ENCODE results near the gene MEF2A.

Gene MEF2A

GRCh38 chr15:99708563-99708962 lies 142.8 kb downstream of the MEF2A start:
- DNase-seq, result no peak

DNA sequence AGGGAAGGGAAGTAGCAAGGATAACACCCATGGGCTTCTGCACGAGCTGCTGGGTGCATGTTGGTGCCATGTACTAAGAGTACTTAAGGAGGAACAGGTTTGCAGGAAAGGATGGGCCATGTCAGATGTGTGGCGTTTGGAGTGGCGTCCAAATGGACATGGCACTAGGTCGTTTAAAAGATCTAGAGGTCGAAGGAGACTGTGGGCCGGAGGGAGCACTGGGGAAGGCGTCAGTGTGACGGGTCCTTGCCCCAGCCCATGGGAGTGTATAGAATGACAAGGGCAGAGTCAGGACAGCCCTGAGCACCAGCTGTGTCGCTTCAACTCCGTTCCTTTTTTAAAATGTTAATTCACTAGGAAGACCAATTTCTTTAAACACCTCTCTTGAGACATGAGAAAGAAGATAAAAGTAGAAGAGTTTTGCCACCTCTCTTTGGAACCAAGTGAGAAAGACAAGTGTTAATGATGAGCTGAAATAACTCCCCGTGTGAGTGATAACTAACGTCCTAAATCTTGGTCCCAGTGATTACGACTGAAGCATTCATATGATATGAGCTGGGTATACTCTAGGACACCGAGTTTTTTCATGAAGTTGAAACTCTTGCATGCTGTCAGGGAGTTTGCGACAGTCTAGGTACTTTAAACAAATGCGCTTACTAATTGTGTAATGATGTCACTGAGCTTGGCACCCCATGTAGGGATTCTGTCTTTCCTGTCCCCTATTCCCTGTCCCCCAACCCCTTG lies 143.6 kb downstream of the MEF2A start:
- DNase-seq, result no peak

DNA sequence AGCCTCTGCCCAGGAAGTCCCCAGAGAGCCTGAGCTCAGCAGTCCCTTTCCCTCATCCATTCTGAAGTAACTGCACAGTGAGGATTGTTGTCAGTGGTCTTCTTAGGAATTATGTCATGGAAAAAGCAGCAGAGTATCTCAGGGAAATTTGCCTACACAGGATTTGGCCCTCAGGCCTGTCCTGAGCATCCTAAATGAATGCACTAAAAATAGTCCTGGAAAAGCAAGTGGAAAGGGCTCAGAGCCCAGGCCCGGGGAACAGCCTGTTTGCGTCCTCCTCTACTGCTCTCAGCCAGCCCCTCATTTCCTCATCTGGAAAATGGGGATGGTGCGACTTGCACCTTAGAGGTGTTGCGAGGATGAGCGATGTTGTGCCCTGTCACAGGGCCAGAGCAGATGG lies 145.8 kb downstream of the MEF2A start:
- no peak for DNase-seq

- no peak for DNase-seq
Measured at GRCh38 chr15:99712415-99712814, 146.6 kb downstream of the MEF2A start.

DNA sequence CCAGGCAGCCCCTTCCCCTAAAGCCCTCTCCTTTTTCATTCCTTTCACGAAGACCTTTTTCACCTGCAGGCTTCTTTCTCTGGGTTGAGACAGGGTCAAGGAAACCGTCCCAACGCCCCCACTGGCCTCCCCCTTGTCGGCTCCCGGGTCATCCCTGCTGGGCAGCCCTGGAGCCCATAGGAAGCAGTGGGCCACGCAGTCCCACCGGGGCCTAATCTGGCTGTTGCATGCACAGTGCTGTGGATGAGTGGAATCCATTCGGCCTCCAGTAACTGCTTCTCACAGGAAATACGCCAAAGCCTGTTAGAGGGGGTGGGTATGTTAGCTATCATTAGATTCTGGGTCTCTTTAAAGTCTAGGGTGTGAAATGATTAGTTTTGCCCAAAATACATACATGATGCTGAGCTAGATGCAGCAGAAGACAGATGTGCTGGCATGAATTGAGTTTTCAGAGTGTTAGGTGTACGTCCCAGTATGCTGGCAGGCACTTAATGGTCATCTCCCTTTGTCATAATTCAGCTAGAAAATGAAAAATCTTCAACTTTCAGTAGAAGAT lies 150.8 kb downstream of the MEF2A start:
- no peak for DNase-seq

DNA sequence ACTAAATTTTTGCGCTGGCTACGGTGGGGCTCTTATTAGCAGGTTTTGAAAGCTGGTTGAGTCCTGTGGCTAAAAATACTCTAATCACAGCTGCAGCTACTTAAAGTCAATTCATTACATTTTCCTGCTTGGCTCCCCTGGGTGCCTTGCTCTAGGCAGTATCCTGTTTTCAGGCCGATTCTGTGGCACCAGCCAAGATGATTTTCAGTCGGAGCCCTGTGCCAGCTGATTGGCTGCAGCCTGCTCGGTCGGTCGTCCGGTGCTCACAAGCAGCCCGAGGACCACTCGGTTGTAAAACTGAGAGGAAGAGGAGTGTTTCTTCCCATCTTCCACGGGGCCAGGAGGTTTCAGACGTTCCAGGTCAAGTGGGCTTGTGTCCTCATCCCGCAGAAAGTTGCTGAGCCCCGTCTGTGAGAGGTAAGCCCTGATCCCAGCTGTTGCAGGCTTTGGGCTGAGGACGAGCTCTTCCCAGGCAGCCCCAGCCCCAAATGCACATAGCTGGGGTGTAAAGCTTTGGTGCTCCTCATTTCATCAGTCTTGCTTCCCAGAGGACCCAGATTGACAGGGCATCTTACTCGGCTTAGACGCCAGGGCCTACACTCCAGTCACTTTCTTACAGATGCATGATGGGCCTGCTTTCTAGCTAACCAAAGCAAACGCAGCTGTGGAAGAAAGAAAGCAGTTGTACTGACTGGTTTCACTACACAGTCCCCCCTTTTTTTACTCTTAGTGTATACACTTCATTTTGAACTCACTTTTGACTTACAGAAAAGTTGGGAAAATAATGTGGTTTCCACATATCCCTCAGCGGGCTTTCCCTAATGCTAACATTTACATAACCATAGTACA lies 151.6 kb downstream of the MEF2A start:
- DNase-seq, result no peak

DNA sequence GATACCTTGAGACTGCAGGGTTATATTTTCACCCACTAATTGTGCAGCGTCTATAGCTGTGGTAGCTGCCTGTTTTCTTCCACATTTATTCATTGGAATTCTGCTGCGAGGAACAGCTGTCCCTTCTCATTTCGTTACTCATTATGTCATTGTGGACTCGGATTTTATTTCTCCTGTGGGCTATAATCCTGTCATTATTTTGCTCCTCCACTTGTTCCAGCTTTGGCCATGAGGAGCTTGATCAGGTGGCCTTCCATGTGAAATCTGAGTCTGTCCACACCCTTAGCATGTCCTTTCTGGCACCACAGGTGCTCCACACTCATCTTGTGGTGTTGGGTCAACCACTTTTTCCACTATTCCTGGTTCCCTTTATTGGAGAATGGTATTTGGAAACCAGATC lies 152.6 kb downstream of the MEF2A start:
- no peak for DNase-seq

DNA sequence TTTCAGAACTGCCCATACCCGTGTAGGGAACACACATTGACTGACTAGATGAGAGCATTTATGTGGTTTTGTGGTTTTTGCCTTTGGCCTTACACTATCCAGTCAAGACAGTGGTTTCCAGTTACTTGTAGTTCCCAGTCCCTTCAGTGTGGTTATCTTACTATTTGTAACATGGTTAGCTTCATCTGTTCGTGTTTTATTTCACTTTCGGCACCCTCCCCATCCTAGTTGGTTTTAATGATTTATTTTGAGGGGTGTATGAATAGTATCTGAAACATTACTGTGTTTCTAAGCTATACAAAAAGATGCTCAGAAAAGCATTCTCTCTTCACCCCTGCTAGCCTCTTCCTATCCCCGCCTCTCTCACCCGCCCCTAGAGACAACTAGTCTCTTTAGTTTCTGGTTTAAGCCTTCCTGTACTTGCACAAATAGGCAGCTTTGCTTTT lies 153.3 kb downstream of the MEF2A start:
- DNase-seq, result no peak

- no peak for DNase-seq
Measured at GRCh38 chr15:99720533-99720932, 154.7 kb downstream of the MEF2A start.

GRCh38 chr15:99721104-99721778 lies 155.5 kb downstream of the MEF2A start:
- no peak for DNase-seq

GRCh38 chr15:99721896-99722295 lies 156.1 kb downstream of the MEF2A start:
- DNase-seq, result no peak

GRCh38 chr15:99722406-99722805 lies 156.6 kb downstream of the MEF2A start:
- DNase-seq, result no peak

DNA sequence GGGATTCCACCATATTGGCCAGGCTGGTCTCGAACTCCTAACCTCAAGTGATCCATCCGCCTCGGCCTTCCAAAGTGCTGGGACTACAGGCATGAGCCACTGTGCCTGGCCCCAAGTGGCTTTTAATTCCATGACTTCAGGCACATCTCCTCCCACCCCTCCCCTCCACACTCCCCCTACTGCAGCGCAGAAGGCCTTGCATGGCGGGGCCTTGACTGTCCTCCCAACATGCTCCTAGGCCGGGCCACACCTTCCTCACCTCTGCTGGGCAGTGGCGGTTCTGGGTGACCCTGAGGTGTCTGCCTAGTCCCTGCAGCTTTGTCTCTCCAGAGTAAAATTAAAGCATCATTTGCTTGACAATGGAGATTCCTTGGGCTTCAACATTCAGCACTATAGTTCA lies 160.5 kb downstream of the MEF2A start:
- DNase-seq, result no peak

DNA sequence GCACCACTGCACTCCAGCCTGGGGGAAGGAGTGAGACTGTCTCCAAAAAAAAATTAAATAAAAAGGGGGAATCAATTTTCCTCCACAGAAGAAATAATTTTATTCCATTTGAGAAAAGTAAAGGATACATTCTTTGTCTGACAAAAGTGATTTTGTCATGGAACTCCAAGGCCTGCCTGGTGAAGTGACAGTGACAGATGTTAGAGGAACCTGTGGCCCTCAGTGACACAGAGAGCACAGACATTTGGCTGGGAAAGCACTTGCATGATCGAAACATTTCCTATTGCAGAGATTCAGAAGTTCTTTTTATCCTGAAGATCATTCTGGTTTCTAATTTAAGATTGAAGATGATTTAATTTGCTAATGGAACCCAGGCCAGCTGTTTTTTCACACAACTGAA lies 161.5 kb downstream of the MEF2A start:
- DNase-seq, result no peak

DNA sequence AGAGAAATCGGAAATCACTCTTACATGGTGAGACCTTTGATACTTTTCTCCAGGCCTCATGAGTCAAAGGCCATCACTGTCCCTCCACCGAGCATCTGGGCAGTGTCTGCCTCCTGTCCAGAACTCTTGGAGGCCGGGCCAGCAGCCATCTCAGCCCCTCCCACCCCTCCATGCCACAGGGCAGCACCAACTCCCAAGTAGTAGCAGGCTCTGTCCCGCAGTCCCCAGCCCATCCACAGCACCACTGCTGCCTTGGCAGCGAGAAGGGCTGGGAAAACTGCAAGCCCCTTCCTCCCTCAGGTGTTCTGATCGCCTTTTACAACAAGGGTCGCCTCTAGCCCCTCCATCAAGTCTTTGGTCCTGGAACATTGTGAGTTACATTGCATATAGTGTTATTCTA lies 161.9 kb downstream of the MEF2A start:
- no peak for DNase-seq

GRCh38 chr15:99728916-99729315 lies 163.1 kb downstream of the MEF2A start:
- no peak for DNase-seq

DNA sequence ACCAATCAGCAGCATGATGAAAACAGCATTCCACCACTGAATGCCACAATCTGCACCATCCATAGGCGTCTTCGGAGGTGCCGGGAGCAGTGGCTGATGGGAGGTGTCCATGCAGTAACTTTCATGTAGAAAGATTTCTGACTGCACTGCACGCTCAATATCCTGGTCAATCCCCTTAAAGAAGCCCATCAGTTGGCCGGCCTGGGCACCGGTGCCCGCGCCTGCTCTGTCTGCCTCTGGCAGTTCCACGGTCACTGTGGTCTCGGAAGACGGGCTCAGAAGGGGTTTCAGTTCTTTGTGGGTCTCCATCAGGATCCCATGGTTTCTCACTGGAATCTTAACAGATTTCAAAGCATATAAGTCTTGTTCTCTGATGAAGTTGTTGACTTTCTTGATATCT lies 163.5 kb downstream of the MEF2A start:
- DNase-seq, result no peak

DNA sequence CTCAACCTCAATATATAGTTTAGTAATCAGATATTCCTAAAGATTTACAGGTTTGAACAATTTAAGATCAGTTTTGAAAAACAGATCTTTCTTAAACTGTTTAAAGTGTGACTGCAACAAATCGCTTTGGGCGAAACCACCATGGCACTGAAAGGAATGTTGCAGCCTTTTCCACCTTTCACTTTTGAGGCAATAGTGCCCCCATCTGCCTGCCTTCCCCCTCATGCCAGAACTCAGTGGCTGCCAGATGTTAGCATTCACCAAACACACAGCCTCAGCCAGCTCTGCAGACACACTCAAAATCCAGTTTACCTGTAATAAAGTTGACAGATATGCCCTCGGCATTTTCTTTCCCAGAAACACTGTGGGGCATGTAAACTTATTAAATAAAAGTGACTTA lies 164.1 kb downstream of the MEF2A start:
- DNase-seq, result no peak

DNA sequence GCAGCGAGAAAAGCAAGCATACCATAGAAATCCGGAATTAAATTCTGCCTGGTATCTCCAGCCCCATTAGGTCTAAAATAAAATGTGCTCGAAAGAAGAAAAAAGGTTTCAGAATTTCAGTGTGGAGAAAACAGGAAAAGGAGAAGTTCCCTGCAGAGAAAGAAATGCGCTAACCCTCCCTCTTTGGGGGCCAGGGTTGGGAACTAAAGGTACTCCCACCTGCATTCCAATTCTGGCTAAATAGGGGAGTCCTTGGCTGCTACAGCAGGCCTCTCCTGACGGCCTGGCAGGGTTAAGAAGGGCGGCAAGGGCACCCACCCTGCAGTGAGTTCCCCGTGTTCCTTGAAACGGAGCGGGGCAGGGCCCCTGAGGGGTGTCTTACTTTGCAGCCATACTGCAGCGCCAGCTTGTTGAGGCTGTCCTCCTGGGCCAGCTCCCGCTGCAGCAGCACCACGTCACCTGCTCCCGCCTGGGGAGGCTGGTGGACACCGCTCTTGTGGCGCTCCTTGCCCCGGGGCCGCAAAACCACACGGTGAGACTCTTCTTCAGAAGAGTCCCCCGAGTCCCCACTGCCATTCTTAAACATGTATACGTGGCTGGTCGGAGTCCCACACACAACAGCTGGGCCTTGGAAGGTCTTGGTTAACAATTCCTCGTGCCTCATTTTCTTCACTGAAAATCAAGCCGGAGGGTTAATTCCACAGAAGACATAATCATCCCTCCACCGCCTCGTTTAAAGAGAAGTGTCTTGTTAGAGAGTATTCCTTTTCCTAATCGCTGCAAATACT lies 165.7 kb downstream of the MEF2A start:
- DNase-seq, result no peak

- DNase-seq, result no peak
Measured at GRCh38 chr15:99732124-99732750, 166.5 kb downstream of the MEF2A start.

- peak in 1 of 2 donors; percentile 11 for DNase-seq
Measured at GRCh38 chr15:99732751-99733267, 167.0 kb downstream of the MEF2A start.
